ENCODE measurements around the gene MSLN. TPM values are rescaled to one million over a fixed set of nuclear protein-coding genes. Genes with fewer than 3 reads are reported as not detected.

Gene MSLN
- total RNA-seq, 2 experiments from 2014 or later, result not detected

- ATAC-seq (no peak), DNase-seq (no peak)
- TF ChIP-seq, protein P1, sequence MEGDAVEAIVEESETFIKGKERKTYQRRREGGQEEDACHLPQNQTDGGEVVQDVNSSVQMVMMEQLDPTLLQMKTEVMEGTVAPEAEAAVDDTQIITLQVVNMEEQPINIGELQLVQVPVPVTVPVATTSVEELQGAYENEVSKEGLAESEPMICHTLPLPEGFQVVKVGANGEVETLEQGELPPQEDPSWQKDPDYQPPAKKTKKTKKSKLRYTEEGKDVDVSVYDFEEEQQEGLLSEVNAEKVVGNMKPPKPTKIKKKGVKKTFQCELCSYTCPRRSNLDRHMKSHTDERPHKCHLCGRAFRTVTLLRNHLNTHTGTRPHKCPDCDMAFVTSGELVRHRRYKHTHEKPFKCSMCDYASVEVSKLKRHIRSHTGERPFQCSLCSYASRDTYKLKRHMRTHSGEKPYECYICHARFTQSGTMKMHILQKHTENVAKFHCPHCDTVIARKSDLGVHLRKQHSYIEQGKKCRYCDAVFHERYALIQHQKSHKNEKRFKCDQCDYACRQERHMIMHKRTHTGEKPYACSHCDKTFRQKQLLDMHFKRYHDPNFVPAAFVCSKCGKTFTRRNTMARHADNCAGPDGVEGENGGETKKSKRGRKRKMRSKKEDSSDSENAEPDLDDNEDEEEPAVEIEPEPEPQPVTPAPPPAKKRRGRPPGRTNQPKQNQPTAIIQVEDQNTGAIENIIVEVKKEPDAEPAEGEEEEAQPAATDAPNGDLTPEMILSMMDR (IDR thresholded peaks at IDR 0.05), result no peak
- Mint-ChIP-seq H3K9me3 (no peaks in the 10 kb centered on the region), H3K4me1 (ENCODE audit: low read depth) (peaks cover 7% of the 10 kb centered on the region), H3K36me3 (ENCODE audit: low read depth) (peaks cover 32% of the 10 kb centered on the region), H3K4me3 (no peak overlapping the region), H3K27ac (no peak overlapping the region), H3K27me3 (no peaks in the 10 kb centered on the region)
- ChIA-PET CTCF (no interaction called here), POLR2A (interaction anchor here (1.5 kb wide), 1 partner anchor 119 kb away, joined by 4 read pairs; the partner anchor contains the start of gene RHBDL1)
- intact Hi-C loops (cut with micrococcal nuclease), result no loop called here
Observed at GRCh38 chr16:794853-795466, 34.4 kb downstream of the MSLN start.

DNA sequence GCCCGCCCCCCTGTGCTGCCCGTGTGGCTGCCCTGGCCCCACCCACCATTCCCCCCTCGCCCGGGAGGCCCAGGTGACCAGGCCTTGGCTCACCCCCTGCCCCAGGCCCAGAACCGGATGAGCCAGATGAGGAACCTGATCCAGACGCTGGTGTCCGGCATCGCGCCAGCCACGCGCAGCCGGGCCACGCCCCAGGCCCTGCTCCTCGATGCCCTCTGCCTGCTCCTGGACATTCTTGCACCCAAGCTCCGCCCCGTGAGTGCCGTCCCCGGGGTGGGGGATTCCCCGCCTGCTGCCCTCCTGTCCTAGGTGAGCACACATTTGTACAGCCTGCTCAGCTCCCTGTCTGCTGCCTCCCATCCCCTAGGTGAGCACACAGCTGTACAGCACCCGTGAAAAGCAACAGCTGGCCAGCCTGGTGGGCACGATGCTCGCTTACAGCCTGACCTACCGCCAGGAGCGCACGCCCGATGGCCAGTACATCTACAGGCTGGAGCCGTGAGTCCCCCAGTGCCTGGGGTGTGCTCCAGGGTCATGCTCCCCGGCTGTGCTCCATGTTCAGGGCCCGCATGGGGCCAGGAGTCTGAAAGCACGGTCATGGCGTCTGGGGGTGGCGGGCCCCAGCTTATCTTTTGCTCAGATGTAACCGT, 35.2 kb downstream of the MSLN start:
- peaks cover 32% of the 10 kb centered on the region for H3K36me3 Mint-ChIP-seq (ENCODE audit: low read depth)
- CTCF ChIA-PET, result no interaction called here

DNA sequence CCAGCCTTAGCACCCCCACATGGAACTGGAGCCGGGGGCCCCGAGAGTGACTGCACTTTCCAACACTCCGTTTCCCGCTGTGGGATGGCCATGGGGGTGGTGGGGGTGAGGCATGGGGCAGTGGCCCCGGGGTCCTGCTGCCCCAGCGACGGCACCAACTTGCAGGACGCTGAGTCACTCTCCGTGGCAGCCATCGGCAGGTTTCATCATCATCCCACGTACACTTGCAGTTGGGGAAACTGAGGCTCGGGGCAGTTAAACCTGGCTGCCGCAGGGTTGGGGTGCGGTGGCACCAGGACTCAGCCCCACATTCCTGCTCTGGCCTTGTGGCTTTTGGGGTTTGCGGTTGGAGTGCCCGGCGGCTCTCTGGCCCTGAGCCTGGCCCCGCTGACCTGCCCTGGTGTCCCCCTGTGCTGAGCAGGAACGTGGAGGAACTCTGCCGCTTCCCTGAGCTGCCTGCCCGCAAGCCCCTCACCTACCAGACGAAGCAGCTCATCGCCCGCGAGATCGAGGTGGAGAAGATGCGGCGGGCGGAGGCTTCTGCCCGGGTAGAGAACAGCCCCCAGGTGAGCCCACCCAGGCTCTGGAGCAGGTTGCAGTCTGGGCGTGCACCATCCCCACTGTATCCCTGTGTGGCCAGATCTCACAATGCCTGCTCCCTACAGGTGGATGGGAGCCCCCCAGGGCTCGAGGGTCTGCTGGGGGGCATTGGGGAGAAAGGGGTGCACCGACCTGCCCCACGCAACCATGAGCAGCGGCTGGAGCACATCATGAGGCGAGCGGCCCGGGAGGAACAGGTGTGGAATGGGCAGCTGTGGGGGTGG, 36.0 kb downstream of the MSLN start:
- H3K27ac Mint-ChIP-seq, result no peak overlapping the region
- ATAC-seq (no peak), DNase-seq (no peak)
- no peaks in the 10 kb centered on the region for H3K9me3 Mint-ChIP-seq
- TF ChIP-seq, protein P1 (IDR thresholded peaks at IDR 0.05), result no peak
- ChIA-PET POLR2A (interaction anchor here (1.5 to 2.3 kb wide), 2 partner anchors 10 to 121 kb away, joined by 4 to 6 read pairs; partner anchors contain the start of gene RHBDL1), CTCF (no interaction called here)
- intact Hi-C loops (cut with micrococcal nuclease), result no loop called here
- H3K36me3 Mint-ChIP-seq (ENCODE audit: low read depth), result peaks cover 26% of the 10 kb centered on the region
- no peaks in the 10 kb centered on the region for H3K27me3 Mint-ChIP-seq
- H3K4me3 Mint-ChIP-seq, result no peak overlapping the region
- peaks cover 4% of the 10 kb centered on the region for H3K4me1 Mint-ChIP-seq (ENCODE audit: low read depth)

More for the DNA sequence above, 35.2 kb downstream of the MSLN start:
- POLR2A ChIA-PET, result interaction anchor here (1.5 to 2.3 kb wide), 2 partner anchors 11 to 120 kb away, joined by 4 to 6 read pairs; partner anchors contain the start of gene RHBDL1
- Mint-ChIP-seq H3K27ac (no peak overlapping the region), H3K27me3 (no peaks in the 10 kb centered on the region), H3K4me1 (ENCODE audit: low read depth) (peaks cover 7% of the 10 kb centered on the region), H3K9me3 (no peaks in the 10 kb centered on the region), H3K4me3 (no peak overlapping the region)
- DNase-seq (no peak), ATAC-seq (no peak)
- TF ChIP-seq, protein P1 (IDR thresholded peaks at IDR 0.05), result no peak
- intact Hi-C loops (cut with micrococcal nuclease), result no loop called here

GRCh38 chr16:797120-797420, 36.5 kb downstream of the MSLN start:
- H3K4me3 Mint-ChIP-seq, result no peak overlapping the region
- H3K27me3 Mint-ChIP-seq, result peaks cover 2% of the 10 kb centered on the region
- intact Hi-C loops (cut with micrococcal nuclease), result no loop called here
- no peak overlapping the region for H3K27ac Mint-ChIP-seq
- TF ChIP-seq, protein P1 (IDR thresholded peaks at IDR 0.05), result no peak
- ChIA-PET POLR2A (interaction anchor here (2.3 kb wide), 1 partner anchor 10 kb away, joined by 6 read pairs; no protein-coding TSS in a partner anchor), CTCF (no interaction called here)
- peaks cover 22% of the 10 kb centered on the region for H3K36me3 Mint-ChIP-seq (ENCODE audit: low read depth)
- peaks cover 2% of the 10 kb centered on the region for H3K4me1 Mint-ChIP-seq (ENCODE audit: low read depth)
- peak; percentile 39 for DNase-seq
- no peaks in the 10 kb centered on the region for H3K9me3 Mint-ChIP-seq
- peak; percentile 81 for ATAC-seq
